GM12874 (cell line): ENCODE measurements around the gene PHLPP1.

ENCODE experiments used
- CTCF ChIP-seq: IDR thresholded peaks from 2 replicates; pipeline ENCODE4 v1.5.1; 2011; ENCODE audit warnings: low read depth, mild to moderate bottlenecking, control low read depth, low read length, moderate library complexity; ENCODE audit not compliant: insufficient read depth

The PHLPP1 gene

DNA sequence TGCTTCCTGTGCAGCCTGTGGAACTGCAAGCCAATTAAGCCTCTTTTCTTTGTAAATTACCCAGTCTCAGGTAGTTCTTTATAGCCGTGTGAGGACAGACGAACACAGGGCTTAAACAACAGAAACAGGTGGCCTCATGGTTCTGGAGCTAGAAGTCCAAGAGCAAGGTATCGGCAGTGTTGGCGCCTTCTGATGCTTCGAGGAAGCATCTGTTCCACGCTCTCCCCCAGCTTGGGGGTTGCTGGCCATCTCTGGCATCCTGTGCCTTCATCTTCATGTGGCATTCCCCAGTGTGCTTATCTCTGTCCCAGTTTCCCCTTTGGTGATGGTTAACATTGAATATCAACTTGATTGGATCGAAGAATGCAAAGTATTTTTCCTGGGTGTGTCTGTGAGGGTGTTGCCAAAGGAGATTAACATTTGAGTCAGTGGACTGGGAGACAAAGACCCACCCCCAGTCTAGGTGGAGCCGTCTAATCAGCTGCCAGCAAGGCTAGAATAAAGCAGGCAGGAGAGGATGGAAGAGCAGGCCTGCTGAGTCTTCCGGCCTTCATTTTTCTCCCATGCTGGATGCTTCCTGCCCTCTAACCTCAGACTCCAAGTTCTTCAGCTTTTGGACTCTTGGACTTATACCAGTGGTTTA is 287.6 kb downstream of the PHLPP1 start:
- TF ChIP-seq CTCF = no peak

DNA sequence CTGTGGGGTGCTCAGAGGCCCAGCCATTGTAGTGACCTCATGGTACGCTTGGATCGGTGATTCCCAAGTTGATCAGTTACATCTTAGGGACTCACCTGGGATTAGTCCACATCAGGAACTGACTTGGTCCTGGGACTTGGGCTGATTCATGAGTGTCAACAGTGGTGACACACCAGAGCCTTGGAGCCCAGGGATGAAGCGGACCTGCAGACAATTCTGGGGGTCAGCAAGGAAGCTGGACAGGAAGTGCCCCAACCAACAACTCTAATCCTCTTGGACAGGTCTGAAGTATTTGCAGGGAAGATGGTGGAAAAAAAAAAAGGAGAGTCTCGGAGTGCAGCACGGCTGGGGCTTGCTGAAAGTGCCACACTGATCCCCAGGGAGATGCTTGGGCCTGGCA is 288.6 kb downstream of the PHLPP1 start:
- no peak for TF ChIP-seq CTCF

GRCh38 chr18:63004466-63005089 is 289.2 kb downstream of the PHLPP1 start:
- no peak for TF ChIP-seq CTCF

DNA sequence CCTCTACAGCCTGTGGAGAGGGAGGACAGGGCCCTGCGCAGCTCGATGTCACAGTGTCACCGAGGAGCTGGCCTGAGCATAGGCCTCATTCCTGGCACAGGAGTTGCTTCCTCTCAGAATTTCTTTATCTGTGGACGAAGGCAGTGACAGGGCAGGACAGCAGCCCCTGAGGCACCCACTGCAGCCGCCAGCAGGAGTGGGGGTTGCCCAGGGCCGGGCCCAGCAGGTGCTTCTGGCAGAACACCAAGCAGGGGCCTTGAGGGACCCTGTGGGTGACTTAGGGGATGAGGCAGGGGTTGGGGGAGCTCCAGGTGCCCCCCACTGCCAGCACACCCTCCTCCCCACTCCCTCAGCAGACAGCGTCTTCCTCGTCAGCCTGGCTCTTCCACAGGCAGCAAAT is 290.0 kb downstream of the PHLPP1 start:
- no peak for TF ChIP-seq CTCF

DNA sequence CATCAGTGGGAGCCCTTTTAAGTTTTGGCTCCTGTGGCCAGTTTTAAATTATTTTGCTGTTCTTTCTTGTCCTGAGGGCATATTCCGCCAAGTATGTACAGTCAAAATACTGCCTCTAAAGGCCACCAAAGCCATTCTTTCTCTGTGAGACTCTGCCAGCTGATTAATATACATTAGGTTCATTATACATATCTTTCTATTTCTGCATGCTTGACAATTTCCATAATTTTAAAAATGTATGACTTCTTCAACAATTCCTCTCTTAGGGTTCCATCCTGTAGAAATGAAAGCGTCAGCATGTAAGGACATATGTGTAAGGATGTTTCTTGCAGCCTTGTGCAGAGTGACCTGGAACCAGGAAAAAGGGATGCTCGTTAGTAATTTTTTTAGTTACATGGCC is 291.9 kb downstream of the PHLPP1 start:
- TF ChIP-seq CTCF = no peak

DNA sequence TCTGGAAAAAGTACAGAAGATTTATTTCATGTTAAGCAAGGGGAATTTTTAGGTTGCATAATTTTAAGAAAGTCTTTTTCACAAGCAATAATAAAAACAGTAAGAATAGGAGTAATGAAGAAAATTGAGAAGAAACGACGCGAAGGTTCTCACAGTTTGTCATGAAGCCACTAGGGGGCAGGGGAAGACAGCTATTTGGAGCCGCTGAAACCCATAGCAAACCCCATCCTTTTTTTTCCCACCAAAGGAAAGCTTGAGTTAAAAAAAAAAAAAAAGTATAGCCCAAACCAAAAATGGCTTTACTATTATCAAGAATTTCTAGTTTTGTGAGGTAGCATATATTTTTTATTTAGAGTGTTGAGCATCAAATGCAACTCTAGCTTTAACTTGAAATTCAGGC is 300.9 kb downstream of the PHLPP1 start:
- peak; percentile 70 for TF ChIP-seq CTCF

GRCh38 chr18:63017076-63017475 is 301.7 kb downstream of the PHLPP1 start:
- TF ChIP-seq CTCF = no peak
